ENCODE measurements around the gene OGDH.

Gene OGDH

GRCh38 chr7:44606341-44607140 lies at the start of gene OGDH:
OGDH (plus strand) TSS chr7:44606627; CDS start chr7:44624344, 17,717 bp downstream.
- Histone ChIP-seq H3K4me1 (ENCODE audit: insufficient read depth, poor library complexity, severe bottlenecking) (peaks cover 7% of the 10 kb centered on the region), H3K27me3 (ENCODE audit: insufficient read depth, poor library complexity, severe bottlenecking) (no peaks in the 10 kb centered on the region), H3K4me3 (ENCODE audit: severe bottlenecking) (peak within 1 kb of the TSS; percentile 87), H3K36me3 (ENCODE audit: low read depth) (peaks cover 12% of the 10 kb centered on the region), H3K9me3 (ENCODE audit: severe bottlenecking) (no peaks in the 10 kb centered on the region), H3K27ac (ENCODE audit: poor library complexity, severe bottlenecking) (peak within 1 kb of the TSS; percentile 63)
- ATAC-seq (ENCODE audit: low read depth) = peak; percentile 98
- TF ChIP-seq, protein P1, sequence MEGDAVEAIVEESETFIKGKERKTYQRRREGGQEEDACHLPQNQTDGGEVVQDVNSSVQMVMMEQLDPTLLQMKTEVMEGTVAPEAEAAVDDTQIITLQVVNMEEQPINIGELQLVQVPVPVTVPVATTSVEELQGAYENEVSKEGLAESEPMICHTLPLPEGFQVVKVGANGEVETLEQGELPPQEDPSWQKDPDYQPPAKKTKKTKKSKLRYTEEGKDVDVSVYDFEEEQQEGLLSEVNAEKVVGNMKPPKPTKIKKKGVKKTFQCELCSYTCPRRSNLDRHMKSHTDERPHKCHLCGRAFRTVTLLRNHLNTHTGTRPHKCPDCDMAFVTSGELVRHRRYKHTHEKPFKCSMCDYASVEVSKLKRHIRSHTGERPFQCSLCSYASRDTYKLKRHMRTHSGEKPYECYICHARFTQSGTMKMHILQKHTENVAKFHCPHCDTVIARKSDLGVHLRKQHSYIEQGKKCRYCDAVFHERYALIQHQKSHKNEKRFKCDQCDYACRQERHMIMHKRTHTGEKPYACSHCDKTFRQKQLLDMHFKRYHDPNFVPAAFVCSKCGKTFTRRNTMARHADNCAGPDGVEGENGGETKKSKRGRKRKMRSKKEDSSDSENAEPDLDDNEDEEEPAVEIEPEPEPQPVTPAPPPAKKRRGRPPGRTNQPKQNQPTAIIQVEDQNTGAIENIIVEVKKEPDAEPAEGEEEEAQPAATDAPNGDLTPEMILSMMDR (IDR thresholded peaks at IDR 0.05; ENCODE audit: poor library complexity, severe bottlenecking) = no peak
- peak; percentile 98 for DNase-seq (ENCODE audit: low spot score)

- H3K9me3 ChIP-seq (ENCODE audit: severe bottlenecking) = no peaks in the 10 kb centered on the region
- DNase-seq (ENCODE audit: low spot score) (no peak), ATAC-seq (ENCODE audit: low read depth) (no peak)
- no peaks in the 10 kb centered on the region for H3K27me3 ChIP-seq (ENCODE audit: insufficient read depth, poor library complexity, severe bottlenecking)
- no peak overlapping the region for H3K27ac ChIP-seq (ENCODE audit: poor library complexity, severe bottlenecking)
- H3K36me3 ChIP-seq (ENCODE audit: low read depth) = no peaks in the 10 kb centered on the region
- no peak overlapping the region for H3K4me3 ChIP-seq (ENCODE audit: severe bottlenecking)
- TF ChIP-seq, protein P1 (IDR thresholded peaks at IDR 0.05; ENCODE audit: poor library complexity, severe bottlenecking) = no peak
- H3K4me1 ChIP-seq (ENCODE audit: insufficient read depth, poor library complexity, severe bottlenecking) = peaks cover 6% of the 10 kb centered on the region
Observed at GRCh38 chr7:44557485-44557884, 48.9 kb upstream of the OGDH start.

GRCh38 chr7:44559485-44559884 lies 46.9 kb upstream of the OGDH start:
- peaks cover 6% of the 10 kb centered on the region for H3K36me3 ChIP-seq (ENCODE audit: low read depth)
- no peaks in the 10 kb centered on the region for H3K27me3 ChIP-seq (ENCODE audit: insufficient read depth, poor library complexity, severe bottlenecking)
- ATAC-seq (ENCODE audit: low read depth) = no peak

GRCh38 chr7:44561481-44561880 lies 44.9 kb upstream of the OGDH start:
- H3K27ac ChIP-seq (ENCODE audit: poor library complexity, severe bottlenecking) = no peak overlapping the region
- peaks cover 6% of the 10 kb centered on the region for H3K4me1 ChIP-seq (ENCODE audit: insufficient read depth, poor library complexity, severe bottlenecking)
- peaks cover 23% of the 10 kb centered on the region for H3K36me3 ChIP-seq (ENCODE audit: low read depth)
- DNase-seq (ENCODE audit: low spot score) = no peak
- no peaks in the 10 kb centered on the region for H3K27me3 ChIP-seq (ENCODE audit: insufficient read depth, poor library complexity, severe bottlenecking)
- TF ChIP-seq, protein P1 (IDR thresholded peaks at IDR 0.05; ENCODE audit: poor library complexity, severe bottlenecking) = no peak
- ATAC-seq (ENCODE audit: low read depth) = no peak
- no peaks in the 10 kb centered on the region for H3K9me3 ChIP-seq (ENCODE audit: severe bottlenecking)
- H3K4me3 ChIP-seq (ENCODE audit: severe bottlenecking) = no peak overlapping the region

More at GRCh38 chr7:44559485-44559884, 46.9 kb upstream of the OGDH start:
- Histone ChIP-seq H3K27ac (ENCODE audit: poor library complexity, severe bottlenecking) (no peak overlapping the region), H3K4me1 (ENCODE audit: insufficient read depth, poor library complexity, severe bottlenecking) (peaks cover 6% of the 10 kb centered on the region), H3K4me3 (ENCODE audit: severe bottlenecking) (no peak overlapping the region), H3K9me3 (ENCODE audit: severe bottlenecking) (no peaks in the 10 kb centered on the region)
- no peak for DNase-seq (ENCODE audit: low spot score)
- TF ChIP-seq, protein P1 (IDR thresholded peaks at IDR 0.05; ENCODE audit: poor library complexity, severe bottlenecking) = no peak
